ENCODE data around the gene ADSL.

DNA sequence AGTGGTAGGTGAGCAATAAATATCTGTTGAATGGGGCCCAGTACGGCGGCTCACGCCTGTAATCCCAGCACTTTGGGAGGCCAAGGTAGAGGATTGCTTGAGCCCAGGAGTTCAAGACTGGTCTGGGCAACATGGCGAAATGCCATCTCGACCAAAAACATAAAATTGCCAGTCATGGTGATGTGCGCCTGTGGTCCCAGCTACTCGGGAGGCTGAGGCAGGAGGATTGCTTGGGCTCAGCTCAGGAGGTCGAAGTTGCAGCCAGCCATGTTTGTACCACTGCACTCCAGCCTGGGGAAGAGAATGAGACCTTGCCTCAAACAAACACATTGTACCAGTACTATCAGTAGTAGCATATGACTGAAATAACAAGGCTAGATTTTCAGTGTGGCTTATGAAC lies 28.3 kb downstream of the ADSL start:
- TF ChIP-seq, protein P1, sequence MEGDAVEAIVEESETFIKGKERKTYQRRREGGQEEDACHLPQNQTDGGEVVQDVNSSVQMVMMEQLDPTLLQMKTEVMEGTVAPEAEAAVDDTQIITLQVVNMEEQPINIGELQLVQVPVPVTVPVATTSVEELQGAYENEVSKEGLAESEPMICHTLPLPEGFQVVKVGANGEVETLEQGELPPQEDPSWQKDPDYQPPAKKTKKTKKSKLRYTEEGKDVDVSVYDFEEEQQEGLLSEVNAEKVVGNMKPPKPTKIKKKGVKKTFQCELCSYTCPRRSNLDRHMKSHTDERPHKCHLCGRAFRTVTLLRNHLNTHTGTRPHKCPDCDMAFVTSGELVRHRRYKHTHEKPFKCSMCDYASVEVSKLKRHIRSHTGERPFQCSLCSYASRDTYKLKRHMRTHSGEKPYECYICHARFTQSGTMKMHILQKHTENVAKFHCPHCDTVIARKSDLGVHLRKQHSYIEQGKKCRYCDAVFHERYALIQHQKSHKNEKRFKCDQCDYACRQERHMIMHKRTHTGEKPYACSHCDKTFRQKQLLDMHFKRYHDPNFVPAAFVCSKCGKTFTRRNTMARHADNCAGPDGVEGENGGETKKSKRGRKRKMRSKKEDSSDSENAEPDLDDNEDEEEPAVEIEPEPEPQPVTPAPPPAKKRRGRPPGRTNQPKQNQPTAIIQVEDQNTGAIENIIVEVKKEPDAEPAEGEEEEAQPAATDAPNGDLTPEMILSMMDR (IDR thresholded peaks at IDR 0.05) = no peak
- no peak for TF ChIP-seq FOXM1 (IDR thresholded peaks at IDR 0.05; ENCODE audit: low read depth)
- TF ChIP-seq RCOR1 (IDR thresholded peaks at IDR 0.05; ENCODE audit: low read length) = no peak
- no peak for TF ChIP-seq FOXJ3 (CRISPR knock-in tag; IDR thresholded peaks at IDR 0.05)
- TF ChIP-seq TAF1 (IDR thresholded peaks at IDR 0.05; ENCODE audit: borderline replicate concordance, low read depth, low read length) = no peak
- TF ChIP-seq YY1 (IDR thresholded peaks at IDR 0.05; ENCODE audit: low read depth) = no peak
- TF ChIP-seq, protein P2, sequence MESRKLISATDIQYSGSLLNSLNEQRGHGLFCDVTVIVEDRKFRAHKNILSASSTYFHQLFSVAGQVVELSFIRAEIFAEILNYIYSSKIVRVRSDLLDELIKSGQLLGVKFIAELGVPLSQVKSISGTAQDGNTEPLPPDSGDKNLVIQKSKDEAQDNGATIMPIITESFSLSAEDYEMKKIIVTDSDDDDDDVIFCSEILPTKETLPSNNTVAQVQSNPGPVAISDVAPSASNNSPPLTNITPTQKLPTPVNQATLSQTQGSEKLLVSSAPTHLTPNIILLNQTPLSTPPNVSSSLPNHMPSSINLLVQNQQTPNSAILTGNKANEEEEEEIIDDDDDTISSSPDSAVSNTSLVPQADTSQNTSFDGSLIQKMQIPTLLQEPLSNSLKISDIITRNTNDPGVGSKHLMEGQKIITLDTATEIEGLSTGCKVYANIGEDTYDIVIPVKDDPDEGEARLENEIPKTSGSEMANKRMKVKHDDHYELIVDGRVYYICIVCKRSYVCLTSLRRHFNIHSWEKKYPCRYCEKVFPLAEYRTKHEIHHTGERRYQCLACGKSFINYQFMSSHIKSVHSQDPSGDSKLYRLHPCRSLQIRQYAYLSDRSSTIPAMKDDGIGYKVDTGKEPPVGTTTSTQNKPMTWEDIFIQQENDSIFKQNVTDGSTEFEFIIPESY (IDR thresholded peaks at IDR 0.05; ENCODE audit: borderline replicate concordance, low read depth) = no peak
- TF ChIP-seq SIN3A (IDR thresholded peaks at IDR 0.05; ENCODE audit: borderline replicate concordance, low read depth, low read length) = no peak
- no peak for TF ChIP-seq ELF1 (IDR thresholded peaks at IDR 0.05)

All from SK-N-SH (cell line).